Liver (tissue), 9 donors: ENCODE results near the gene CCDC12. TPM values are rescaled to one million over a fixed set of nuclear protein-coding genes. Genes with fewer than 3 reads are reported as not detected.

Experiments used
- DNase-seq: peaks from one replicate; pipeline ENCODE4 v3.0.0-alpha.2; 2017; ENCODE audit warnings: low spot score
- H3K27ac ChIP-seq, 2 donors: one replicate each; pipeline ENCODE4 v1.7.0; 2013; ENCODE audit warnings: inconsistent platforms in 2 of 2, low read length in 2 of 2, control low read depth in 1 of 2, low read depth in 1 of 2, mild to moderate bottlenecking in 1 of 2
- H3K27me3 ChIP-seq, 4 donors: one replicate each; pipeline versions ENCODE4 v1.6.1 to v1.7.0; 2013; ENCODE audit warnings: low read length in 3 of 4, inconsistent platforms in 1 of 4, mild to moderate bottlenecking in 1 of 4, moderate library complexity in 1 of 4; ENCODE audit not compliant: control insufficient read depth in 4 of 4, insufficient read depth in 4 of 4
- H3K36me3 ChIP-seq, 4 donors: one replicate each; pipeline versions ENCODE4 v1.6.1 to v1.7.0; 2013; ENCODE audit warnings: low read length in 3 of 4, mild to moderate bottlenecking in 3 of 4, low read depth in 1 of 4, moderate library complexity in 1 of 4; ENCODE audit not compliant: control insufficient read depth in 4 of 4, insufficient read depth in 3 of 4
- H3K4me1 ChIP-seq, 4 donors: one replicate each; pipeline versions ENCODE4 v1.6.1 to v1.7.0; 2013; ENCODE audit warnings: low read length in 3 of 4, mild to moderate bottlenecking in 3 of 4, moderate library complexity in 1 of 4; ENCODE audit not compliant: control insufficient read depth in 4 of 4, insufficient read depth in 4 of 4
- H3K4me3 ChIP-seq, 3 donors: one replicate each; pipeline versions ENCODE4 v1.6.1 to v1.7.0; 2013; ENCODE audit warnings: low read length in 3 of 3, control low read depth in 1 of 3, low read depth in 1 of 3, mild to moderate bottlenecking in 1 of 3
- H3K9ac ChIP-seq, 2 donors: one replicate each; pipeline ENCODE4 v1.7.0; 2013; ENCODE audit warnings: low read length in 2 of 2, mild to moderate bottlenecking in 2 of 2, moderate library complexity in 2 of 2, control low read depth in 1 of 2, low read depth in 1 of 2
- H3K9me3 ChIP-seq, 4 donors: one replicate each; pipeline versions ENCODE4 v1.6.1 to v1.7.0; 2013; ENCODE audit warnings: low read length in 3 of 4; ENCODE audit not compliant: control insufficient read depth in 4 of 4
- EGR1 ChIP-seq, 2 donors: IDR thresholded peaks; 2 replicates each; pipeline ENCODE4 v1.6.1; 2016 to 2018; ENCODE audit warnings: antibody characterized with exemption in 2 of 2, low read depth in 2 of 2
- FOXA1 ChIP-seq: IDR thresholded peaks from 2 replicates; pipeline ENCODE4 v1.6.1; 2016; ENCODE audit warnings: antibody characterized with exemption
- FOXA2 ChIP-seq: IDR thresholded peaks from 2 replicates; pipeline ENCODE4 v1.6.1; 2016; ENCODE audit warnings: antibody characterized with exemption
- GABPA ChIP-seq, 2 donors: IDR thresholded peaks in 1 of 2; conservative IDR thresholded peaks in 1 of 2; 2 replicates each; pipeline ENCODE4 v1.6.1; 2016; ENCODE audit warnings: antibody characterized with exemption in 2 of 2, mild to moderate bottlenecking in 1 of 2, moderate library complexity in 1 of 2
- HNF4A ChIP-seq, 2 donors: conservative IDR thresholded peaks; 2 replicates each; pipeline ENCODE4 v1.6.1; 2016; ENCODE audit warnings: antibody characterized with exemption in 2 of 2, mild to moderate bottlenecking in 2 of 2
- JUND ChIP-seq, 2 donors: IDR thresholded peaks; 2 replicates each; pipeline ENCODE4 v1.6.1; 2016; ENCODE audit warnings: antibody characterized with exemption in 2 of 2
- RAD21 ChIP-seq, 2 donors: IDR thresholded peaks; 2 replicates each; pipeline ENCODE4 v1.6.1; 2016; ENCODE audit warnings: antibody characterized with exemption in 2 of 2, mild to moderate bottlenecking in 2 of 2
- SP1 ChIP-seq: IDR thresholded peaks from 2 replicates; pipeline ENCODE4 v1.6.1; 2018; ENCODE audit warnings: antibody characterized with exemption, mild to moderate bottlenecking
- TAF1 ChIP-seq: conservative IDR thresholded peaks from 2 replicates; pipeline ENCODE4 v1.6.1; 2016; ENCODE audit warnings: antibody characterized with exemption, mild to moderate bottlenecking
- YY1 ChIP-seq: IDR thresholded peaks from 2 replicates; pipeline ENCODE4 v1.6.1; 2016; ENCODE audit warnings: antibody characterized with exemption, mild to moderate bottlenecking
- WGBS: extraction: QIAGEN DNeasy Blood & Tissue Kit; methylation state at CpG from one replicate; pipeline ENCODE4 v1.1.7; 2013; 5-methylcytosine and 5-hydroxymethylcytosine counted together
- polyA plus RNA-seq, 2 donors: library from polyadenylated mRNA; stranded (reverse) in 1 of 2; unstranded in 1 of 2; fragments of 200-250 nt in 1 of 2; fragments of >200 nt in 1 of 2; fragmentation: Nextera tagmentation in 1 of 2; extraction: Ambion mirVana in 1 of 2; gene quantifications; one replicate each; pipeline versions ENCODE4 v1.2.1 to v1.2.3, GENCODE V29; 2013 to 2015
- total RNA-seq, 2 donors: library from RNA; depleted of rRNA; stranded (reverse); fragments of >200 nt; gene quantifications; one replicate each; pipeline ENCODE4 v1.2.3, GENCODE V29; 2014
- TF ChIP-seq, protein P1 (sequence below): IDR thresholded peaks from 2 replicates; pipeline ENCODE4 v1.6.1; 2016; ENCODE audit warnings: antibody characterized with exemption
- TF ChIP-seq, protein P2 (sequence below): IDR thresholded peaks from 2 replicates; pipeline ENCODE4 v1.6.1; 2016; ENCODE audit warnings: antibody characterized with exemption
- TF ChIP-seq, protein P3 (sequence below): IDR thresholded peaks from 2 replicates; pipeline ENCODE4 v1.6.1; 2016; ENCODE audit warnings: antibody characterized with exemption, mild to moderate bottlenecking
- TF ChIP-seq, protein P4 (sequence below): fragments of 150-350 bp; IDR thresholded peaks from 2 replicates; pipeline ENCODE4 v1.5.1; 2017; ENCODE audit warnings: improper control_type of control experiment, low read depth, low read length; ENCODE audit not compliant: missing input control
- donor health status: healthy.
- donor health status: healthy.
- donor health status: healthy.
- donor health status: healthy.
- donor health status: healthy.

The CCDC12 gene
- total and polyA plus RNA-seq, 4 donors = 8.5 to 35.1 (median 26.6) TPM

DNA sequence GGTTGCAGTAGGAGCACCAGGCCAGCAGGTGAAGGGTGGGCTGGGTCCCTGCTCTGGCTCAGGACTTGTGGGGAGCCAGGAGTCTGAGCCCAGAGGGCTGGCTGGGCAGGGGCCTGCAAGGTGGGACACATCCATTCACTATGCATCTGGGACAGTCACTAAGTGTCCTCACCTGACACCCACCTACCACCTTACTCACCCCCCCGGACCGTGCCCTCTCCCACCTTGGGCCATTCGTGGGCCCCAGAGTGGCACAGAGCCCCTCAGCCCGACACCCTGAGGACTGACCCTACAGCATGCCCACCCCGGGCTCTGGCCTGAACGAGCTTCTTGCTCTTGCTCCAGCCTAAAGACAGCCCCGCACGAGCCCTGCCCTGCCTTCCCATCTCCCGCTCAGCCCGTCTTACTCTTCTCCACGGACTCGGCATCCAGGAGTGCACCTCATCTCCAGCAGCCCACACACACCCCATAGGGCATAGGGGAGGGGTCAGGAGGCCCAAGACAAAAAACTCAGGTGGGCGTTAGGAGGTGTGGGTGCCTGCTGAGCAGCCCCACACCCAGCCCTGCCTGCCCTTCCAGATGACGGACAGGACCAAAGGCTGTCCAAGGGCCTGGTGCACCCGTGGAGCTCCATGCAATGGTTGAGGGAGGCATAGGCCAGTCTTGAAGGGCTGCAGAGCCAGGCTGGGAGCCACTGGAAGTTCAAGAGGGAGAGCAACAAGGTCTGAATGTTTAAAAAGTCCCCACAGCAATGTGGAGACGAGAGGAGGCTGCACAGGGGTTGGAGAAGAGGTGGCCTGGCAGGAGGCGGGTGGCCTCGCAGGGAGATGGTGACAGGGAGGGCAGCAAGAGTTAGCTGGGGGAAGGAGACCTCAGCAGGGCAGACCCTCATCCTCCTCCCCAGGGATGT lies 72.0 kb downstream of the CCDC12 start:
- H3K27ac ChIP-seq = no peak overlapping the region
- no peak overlapping the region for H3K4me3 ChIP-seq
- H3K36me3 ChIP-seq = no peaks in the 10 kb centered on the region
- H3K4me1 ChIP-seq = peaks cover 5 to 22% (median 16%) of the 10 kb centered on the region in 4 donors
- 90% methylated on average over 18 of the region's 18 CpGs for WGBS
- no peak for DNase-seq
- no peak overlapping the region for H3K9ac ChIP-seq
- TF ChIP-seq FOXA2 = no peak
- no peak for TF ChIP-seq JUND (IDR thresholded peaks at IDR 0.05)
- TF ChIP-seq GABPA (IDR thresholded peaks at IDR 0.05 in 1 of 2, conservative IDR thresholded peaks at IDR 0.05 in 1 of 2) = no peak
- TF ChIP-seq, protein P1, sequence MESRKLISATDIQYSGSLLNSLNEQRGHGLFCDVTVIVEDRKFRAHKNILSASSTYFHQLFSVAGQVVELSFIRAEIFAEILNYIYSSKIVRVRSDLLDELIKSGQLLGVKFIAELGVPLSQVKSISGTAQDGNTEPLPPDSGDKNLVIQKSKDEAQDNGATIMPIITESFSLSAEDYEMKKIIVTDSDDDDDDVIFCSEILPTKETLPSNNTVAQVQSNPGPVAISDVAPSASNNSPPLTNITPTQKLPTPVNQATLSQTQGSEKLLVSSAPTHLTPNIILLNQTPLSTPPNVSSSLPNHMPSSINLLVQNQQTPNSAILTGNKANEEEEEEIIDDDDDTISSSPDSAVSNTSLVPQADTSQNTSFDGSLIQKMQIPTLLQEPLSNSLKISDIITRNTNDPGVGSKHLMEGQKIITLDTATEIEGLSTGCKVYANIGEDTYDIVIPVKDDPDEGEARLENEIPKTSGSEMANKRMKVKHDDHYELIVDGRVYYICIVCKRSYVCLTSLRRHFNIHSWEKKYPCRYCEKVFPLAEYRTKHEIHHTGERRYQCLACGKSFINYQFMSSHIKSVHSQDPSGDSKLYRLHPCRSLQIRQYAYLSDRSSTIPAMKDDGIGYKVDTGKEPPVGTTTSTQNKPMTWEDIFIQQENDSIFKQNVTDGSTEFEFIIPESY = no peak
- TF ChIP-seq, protein P2, sequence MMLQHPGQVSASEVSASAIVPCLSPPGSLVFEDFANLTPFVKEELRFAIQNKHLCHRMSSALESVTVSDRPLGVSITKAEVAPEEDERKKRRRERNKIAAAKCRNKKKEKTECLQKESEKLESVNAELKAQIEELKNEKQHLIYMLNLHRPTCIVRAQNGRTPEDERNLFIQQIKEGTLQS = no peak
- TF ChIP-seq FOXA1 = no peak
- TF ChIP-seq SP1 = no peak
- TF ChIP-seq, protein P3, sequence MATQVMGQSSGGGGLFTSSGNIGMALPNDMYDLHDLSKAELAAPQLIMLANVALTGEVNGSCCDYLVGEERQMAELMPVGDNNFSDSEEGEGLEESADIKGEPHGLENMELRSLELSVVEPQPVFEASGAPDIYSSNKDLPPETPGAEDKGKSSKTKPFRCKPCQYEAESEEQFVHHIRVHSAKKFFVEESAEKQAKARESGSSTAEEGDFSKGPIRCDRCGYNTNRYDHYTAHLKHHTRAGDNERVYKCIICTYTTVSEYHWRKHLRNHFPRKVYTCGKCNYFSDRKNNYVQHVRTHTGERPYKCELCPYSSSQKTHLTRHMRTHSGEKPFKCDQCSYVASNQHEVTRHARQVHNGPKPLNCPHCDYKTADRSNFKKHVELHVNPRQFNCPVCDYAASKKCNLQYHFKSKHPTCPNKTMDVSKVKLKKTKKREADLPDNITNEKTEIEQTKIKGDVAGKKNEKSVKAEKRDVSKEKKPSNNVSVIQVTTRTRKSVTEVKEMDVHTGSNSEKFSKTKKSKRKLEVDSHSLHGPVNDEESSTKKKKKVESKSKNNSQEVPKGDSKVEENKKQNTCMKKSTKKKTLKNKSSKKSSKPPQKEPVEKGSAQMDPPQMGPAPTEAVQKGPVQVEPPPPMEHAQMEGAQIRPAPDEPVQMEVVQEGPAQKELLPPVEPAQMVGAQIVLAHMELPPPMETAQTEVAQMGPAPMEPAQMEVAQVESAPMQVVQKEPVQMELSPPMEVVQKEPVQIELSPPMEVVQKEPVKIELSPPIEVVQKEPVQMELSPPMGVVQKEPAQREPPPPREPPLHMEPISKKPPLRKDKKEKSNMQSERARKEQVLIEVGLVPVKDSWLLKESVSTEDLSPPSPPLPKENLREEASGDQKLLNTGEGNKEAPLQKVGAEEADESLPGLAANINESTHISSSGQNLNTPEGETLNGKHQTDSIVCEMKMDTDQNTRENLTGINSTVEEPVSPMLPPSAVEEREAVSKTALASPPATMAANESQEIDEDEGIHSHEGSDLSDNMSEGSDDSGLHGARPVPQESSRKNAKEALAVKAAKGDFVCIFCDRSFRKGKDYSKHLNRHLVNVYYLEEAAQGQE = no peak
- no peaks in the 10 kb centered on the region for H3K27me3 ChIP-seq
- H3K9me3 ChIP-seq = no peaks in the 10 kb centered on the region

DNA sequence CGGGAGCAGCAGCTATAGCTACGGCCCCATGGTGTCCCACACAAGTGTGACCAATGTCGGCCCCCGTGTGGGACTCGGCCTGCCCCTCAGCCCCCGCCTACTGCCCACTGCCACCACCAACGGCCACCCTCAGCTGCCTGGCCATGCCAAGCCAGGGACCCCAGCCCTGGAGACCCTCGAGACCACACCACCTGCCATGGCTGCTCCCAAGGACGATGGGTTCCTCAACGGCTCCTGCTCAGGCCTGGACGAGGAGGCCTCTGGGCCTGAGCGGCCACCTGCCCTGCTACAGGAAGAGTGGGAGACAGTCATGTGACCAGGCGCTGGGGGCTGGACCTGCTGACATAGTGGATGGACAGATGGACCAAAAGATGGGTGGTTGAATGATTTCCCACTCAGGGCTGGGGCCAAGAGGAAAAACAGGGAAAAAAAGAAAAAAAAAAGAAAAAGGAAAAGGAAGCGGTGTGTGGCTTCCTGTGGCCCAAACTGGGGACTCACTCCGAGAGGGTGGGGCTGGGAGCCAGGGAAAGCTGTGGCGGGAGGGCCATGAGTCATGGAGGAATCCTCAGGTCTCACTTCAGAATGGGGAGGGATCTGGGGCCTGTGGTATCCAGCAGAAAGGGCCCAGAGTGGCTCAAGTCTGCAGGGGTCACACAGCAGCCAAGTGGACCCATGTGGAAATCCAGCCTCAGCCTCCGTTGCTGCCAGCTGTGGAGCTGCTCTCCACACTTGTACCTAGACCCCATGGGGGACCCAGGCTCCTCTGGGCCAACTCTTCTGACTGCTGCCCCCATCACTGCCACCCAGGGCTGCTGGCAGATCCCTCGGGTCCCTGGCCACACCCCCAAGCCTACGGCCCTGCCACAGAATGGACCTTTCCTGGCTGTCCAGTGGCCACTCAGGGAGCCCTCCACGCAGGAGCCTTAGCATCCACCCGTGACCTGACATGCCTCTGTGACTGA lies 72.9 kb downstream of the CCDC12 start:
- DNase-seq = no peak
- H3K4me1 ChIP-seq = peaks cover 0 to 13% (median 7%) of the 10 kb centered on the region in 4 donors
- TF ChIP-seq, protein P3 = no peak
- TF ChIP-seq HNF4A (conservative IDR thresholded peaks at IDR 0.05) = no peak
- TF ChIP-seq, protein P2 = no peak
- TF ChIP-seq TAF1 = no peak
- TF ChIP-seq, protein P4, sequence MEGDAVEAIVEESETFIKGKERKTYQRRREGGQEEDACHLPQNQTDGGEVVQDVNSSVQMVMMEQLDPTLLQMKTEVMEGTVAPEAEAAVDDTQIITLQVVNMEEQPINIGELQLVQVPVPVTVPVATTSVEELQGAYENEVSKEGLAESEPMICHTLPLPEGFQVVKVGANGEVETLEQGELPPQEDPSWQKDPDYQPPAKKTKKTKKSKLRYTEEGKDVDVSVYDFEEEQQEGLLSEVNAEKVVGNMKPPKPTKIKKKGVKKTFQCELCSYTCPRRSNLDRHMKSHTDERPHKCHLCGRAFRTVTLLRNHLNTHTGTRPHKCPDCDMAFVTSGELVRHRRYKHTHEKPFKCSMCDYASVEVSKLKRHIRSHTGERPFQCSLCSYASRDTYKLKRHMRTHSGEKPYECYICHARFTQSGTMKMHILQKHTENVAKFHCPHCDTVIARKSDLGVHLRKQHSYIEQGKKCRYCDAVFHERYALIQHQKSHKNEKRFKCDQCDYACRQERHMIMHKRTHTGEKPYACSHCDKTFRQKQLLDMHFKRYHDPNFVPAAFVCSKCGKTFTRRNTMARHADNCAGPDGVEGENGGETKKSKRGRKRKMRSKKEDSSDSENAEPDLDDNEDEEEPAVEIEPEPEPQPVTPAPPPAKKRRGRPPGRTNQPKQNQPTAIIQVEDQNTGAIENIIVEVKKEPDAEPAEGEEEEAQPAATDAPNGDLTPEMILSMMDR = no peak
- TF ChIP-seq FOXA2 = no peak
- no peak for TF ChIP-seq RAD21 (IDR thresholded peaks at IDR 0.05)
- TF ChIP-seq YY1 = no peak
- no peak for TF ChIP-seq SP1
- TF ChIP-seq EGR1 (IDR thresholded peaks at IDR 0.05; ENCODE audit: low read depth in 2 of 2) = no peak
- H3K27me3 ChIP-seq = no peaks in the 10 kb centered on the region
- H3K27ac ChIP-seq = no peak overlapping the region
- H3K36me3 ChIP-seq = no peaks in the 10 kb centered on the region
- no peak overlapping the region for H3K9ac ChIP-seq
- no peaks in the 10 kb centered on the region for H3K9me3 ChIP-seq
- H3K4me3 ChIP-seq = no peak overlapping the region
- WGBS = 82% methylated on average over 21 of the region's 21 CpGs
